NCI-H2227 (cell line): ENCODE results near the gene ZDHHC23.

ENCODE experiments used
- DNase-seq: peaks from one replicate; lab custom pipeline; 2025; ENCODE audit not compliant: unreplicated experiment; lab: John Stamatoyannopoulos, UW

The ZDHHC23 gene

GRCh38 chr3:114005481-114005880 is 57.7 kb downstream of the ZDHHC23 start:
- DNase-seq = no peak

GRCh38 chr3:114011059-114011797 is 63.4 kb downstream of the ZDHHC23 start:
- DNase-seq = no peak
